ENCODE data around the gene GPRC5C.
"Not testable (repeated sequence)": the region's sequence is repeated elsewhere in the genome, so short reads cannot be mapped to it uniquely, and the experiment has no call there.

The GPRC5C gene

GRCh38 chr17:74485841-74486240 is 54.0 kb downstream of the GPRC5C start:
- TF ChIP-seq, protein P1, sequence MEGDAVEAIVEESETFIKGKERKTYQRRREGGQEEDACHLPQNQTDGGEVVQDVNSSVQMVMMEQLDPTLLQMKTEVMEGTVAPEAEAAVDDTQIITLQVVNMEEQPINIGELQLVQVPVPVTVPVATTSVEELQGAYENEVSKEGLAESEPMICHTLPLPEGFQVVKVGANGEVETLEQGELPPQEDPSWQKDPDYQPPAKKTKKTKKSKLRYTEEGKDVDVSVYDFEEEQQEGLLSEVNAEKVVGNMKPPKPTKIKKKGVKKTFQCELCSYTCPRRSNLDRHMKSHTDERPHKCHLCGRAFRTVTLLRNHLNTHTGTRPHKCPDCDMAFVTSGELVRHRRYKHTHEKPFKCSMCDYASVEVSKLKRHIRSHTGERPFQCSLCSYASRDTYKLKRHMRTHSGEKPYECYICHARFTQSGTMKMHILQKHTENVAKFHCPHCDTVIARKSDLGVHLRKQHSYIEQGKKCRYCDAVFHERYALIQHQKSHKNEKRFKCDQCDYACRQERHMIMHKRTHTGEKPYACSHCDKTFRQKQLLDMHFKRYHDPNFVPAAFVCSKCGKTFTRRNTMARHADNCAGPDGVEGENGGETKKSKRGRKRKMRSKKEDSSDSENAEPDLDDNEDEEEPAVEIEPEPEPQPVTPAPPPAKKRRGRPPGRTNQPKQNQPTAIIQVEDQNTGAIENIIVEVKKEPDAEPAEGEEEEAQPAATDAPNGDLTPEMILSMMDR (IDR thresholded peaks at IDR 0.05; ENCODE audit: low read depth, low read length), result no peak

DNA sequence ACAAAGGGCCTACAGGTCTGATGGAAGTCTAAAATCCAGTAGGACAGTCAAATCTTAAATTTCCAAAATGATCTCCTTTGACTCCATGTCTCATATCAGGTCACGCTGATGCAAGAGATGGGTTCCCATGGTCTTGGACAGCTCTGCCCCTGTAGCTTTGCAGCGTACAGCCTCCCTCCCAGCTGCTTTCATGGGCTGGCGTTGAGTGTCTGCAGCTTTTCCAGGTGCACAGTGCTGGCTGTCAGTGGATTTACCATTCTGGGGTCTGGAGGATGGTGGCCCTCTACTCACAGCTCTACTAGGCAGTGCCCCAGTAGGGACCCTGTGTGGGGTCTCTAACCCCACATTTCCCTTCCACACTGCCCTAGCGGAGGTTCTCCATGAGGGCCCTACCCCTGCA is 56.4 kb downstream of the GPRC5C start:
- DNase-seq (ENCODE audit: extremely low read depth, low read depth), result not testable (repeated sequence)

More at GRCh38 chr17:74485841-74486240, 54.0 kb downstream of the GPRC5C start:
- DNase-seq (ENCODE audit: extremely low read depth, low read depth), result no peak

- DNase-seq (ENCODE audit: extremely low read depth, low read depth), result no peak
- TF ChIP-seq, protein P1 (IDR thresholded peaks at IDR 0.05; ENCODE audit: low read depth, low read length), result no peak
Observed at GRCh38 chr17:74490716-74491115, 58.8 kb downstream of the GPRC5C start.

DNA sequence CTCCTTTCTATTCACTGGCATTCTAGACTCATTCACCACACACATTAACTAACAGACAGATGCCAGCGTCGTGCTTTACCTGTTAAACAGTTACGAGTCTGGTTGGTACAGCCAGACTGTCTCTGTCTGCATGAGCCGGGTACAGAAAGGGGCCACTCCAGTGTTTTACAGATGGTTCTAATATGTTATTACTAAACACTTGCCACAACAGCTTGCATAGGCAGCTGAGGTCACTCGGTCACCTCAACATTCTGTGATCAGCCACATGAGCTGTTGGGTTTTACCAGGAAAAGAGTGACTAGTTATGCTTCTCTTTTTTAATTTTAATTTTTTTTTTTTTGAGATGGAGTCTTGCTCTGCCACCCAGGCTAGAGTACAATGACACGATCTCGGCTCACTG is 59.7 kb downstream of the GPRC5C start:
- TF ChIP-seq, protein P1 (IDR thresholded peaks at IDR 0.05; ENCODE audit: low read depth, low read length), result no peak
- DNase-seq (ENCODE audit: extremely low read depth, low read depth), result no peak

- TF ChIP-seq, protein P1 (IDR thresholded peaks at IDR 0.05; ENCODE audit: low read depth, low read length), result peak; percentile 91
- DNase-seq (ENCODE audit: extremely low read depth, low read depth), result peak; percentile 14
Observed at GRCh38 chr17:74493331-74493833, 61.5 kb downstream of the GPRC5C start.
